ENCODE data around the gene USP3.

The USP3 gene

GRCh38 chr15:63504247-63504978 is at the start of gene USP3:
Gene USP3, plus strand, starts transcription at chr15:63504593. Its CDS starts 147 bp downstream, at chr15:63504740.
- peak; percentile 90 to 92 (median 92) for DNase-seq (ENCODE audit: low read depth in 3 of 3, low spot score in 1 of 3)

- DNase-seq (ENCODE audit: low read depth in 3 of 3, low spot score in 1 of 3), result no peak
These were observed 48.1 kb upstream of the USP3 start for GRCh38 chr15:63456258-63456657.

GRCh38 chr15:63457379-63457778 is 47.0 kb upstream of the USP3 start:
- DNase-seq (ENCODE audit: low read depth in 3 of 3, low spot score in 1 of 3), result no peak

- no peak for DNase-seq (ENCODE audit: low read depth in 3 of 3, low spot score in 1 of 3)
These were observed 46.4 kb upstream of the USP3 start for GRCh38 chr15:63458026-63458425.

- no peak for DNase-seq (ENCODE audit: low read depth in 3 of 3, low spot score in 1 of 3)
These were observed 45.5 kb upstream of the USP3 start for GRCh38 chr15:63458794-63459395.

- DNase-seq (ENCODE audit: low read depth in 3 of 3, low spot score in 1 of 3), result no peak
These were observed 43.9 kb upstream of the USP3 start for GRCh38 chr15:63460210-63461155.

GRCh38 chr15:63461230-63461985 is 43.0 kb upstream of the USP3 start:
- DNase-seq (ENCODE audit: low read depth in 3 of 3, low spot score in 1 of 3), result no peak

- DNase-seq (ENCODE audit: low read depth in 3 of 3, low spot score in 1 of 3), result no peak
These were observed 42.3 kb upstream of the USP3 start for GRCh38 chr15:63462088-63462487.

GRCh38 chr15:63463036-63463435 is 41.4 kb upstream of the USP3 start:
- DNase-seq (ENCODE audit: low read depth in 3 of 3, low spot score in 1 of 3), result no peak

GRCh38 chr15:63463793-63464192 is 40.6 kb upstream of the USP3 start:
- no peak for DNase-seq (ENCODE audit: low read depth in 3 of 3, low spot score in 1 of 3)

GRCh38 chr15:63465104-63465503 is 39.3 kb upstream of the USP3 start:
- no peak for DNase-seq (ENCODE audit: low read depth in 3 of 3, low spot score in 1 of 3)

- peak in 1 of 3 donors; percentile 25 for DNase-seq (ENCODE audit: low read depth in 3 of 3, low spot score in 1 of 3)
These were observed 37.8 kb upstream of the USP3 start for GRCh38 chr15:63466378-63467192.

- DNase-seq (ENCODE audit: low read depth in 3 of 3, low spot score in 1 of 3), result no peak
These were observed 35.2 kb upstream of the USP3 start for GRCh38 chr15:63469190-63469589.

GRCh38 chr15:63469984-63470383 is 34.4 kb upstream of the USP3 start:
- no peak for DNase-seq (ENCODE audit: low read depth in 3 of 3, low spot score in 1 of 3)

GRCh38 chr15:63473007-63473748 is 31.2 kb upstream of the USP3 start:
- no peak for DNase-seq (ENCODE audit: low read depth in 3 of 3, low spot score in 1 of 3)

GRCh38 chr15:63473749-63473998 is 30.7 kb upstream of the USP3 start:
- DNase-seq (ENCODE audit: low read depth in 3 of 3, low spot score in 1 of 3), result no peak

- peak in 1 of 3 donors; percentile 39 for DNase-seq (ENCODE audit: low read depth in 3 of 3, low spot score in 1 of 3)
These were observed 30.2 kb upstream of the USP3 start for GRCh38 chr15:63473999-63474809.

- DNase-seq (ENCODE audit: low read depth in 3 of 3, low spot score in 1 of 3), result no peak
These were observed 29.5 kb upstream of the USP3 start for GRCh38 chr15:63474810-63475316.

- no peak for DNase-seq (ENCODE audit: low read depth in 3 of 3, low spot score in 1 of 3)
These were observed 28.7 kb upstream of the USP3 start for GRCh38 chr15:63475707-63476106.

Measured in stimulated activated CD4-positive, alpha-beta T cell treated with anti-CD3 and anti-CD28 coated beads, TNF-alpha, amount 100 ng/mL, for 1 hour (primary cell).